OCI-LY1 (cell line): ENCODE results near the gene POU2F1.
"Not testable (repeated sequence)": the region's sequence is repeated elsewhere in the genome, so short reads cannot be mapped to it uniquely, and the experiment has no call there.

Experiments used
- CTCF ChIP-seq: fragments of 200-600 bp; sonication (generic), shearing (Covaris generic); IDR thresholded peaks from 2 replicates; pipeline ENCODE4 v1.5.1; 2017; ENCODE audit warnings: mild to moderate bottlenecking, antibody characterized with exemption, low read length, moderate library complexity, mixed read lengths
- EZH2 ChIP-seq: fragments of 200-600 bp; sonication (generic), shearing (Covaris generic); IDR thresholded peaks from 2 replicates; pipeline ENCODE4 v1.8.0; 2017; ENCODE audit warnings: borderline replicate concordance, mixed run types, mild to moderate bottlenecking, antibody characterized with exemption, low read length, moderate library complexity, mixed read lengths

GRCh38 chr1:167245168-167245567, 24.5 kb downstream of the POU2F1 start:
- TF ChIP-seq CTCF, EZH2: not testable (repeated sequence)
